ENCODE measurements around the gene TRIM40. TPM values are rescaled to one million over a fixed set of nuclear protein-coding genes. Genes with fewer than 3 reads are reported as not detected.

The TRIM40 gene
- total and polyA plus RNA-seq, 2 experiments from 2014 or later = 0.34 to 1.0 TPM

GRCh38 chr6:30175765-30176164, 39.8 kb downstream of the TRIM40 start:
- Histone ChIP-seq H3K9me3 (ENCODE audit: low read depth) (peaks cover 5% of the 10 kb centered on the region), H3K79me2 (no peaks in the 10 kb centered on the region), H2AFZ (no peak overlapping the region), H3K4me1 (ENCODE audit: insufficient read depth) (no peaks in the 10 kb centered on the region), H3K4me3 (no peak overlapping the region), H3K27ac (no peak overlapping the region), H3K27me3 (peaks cover 66% of the 10 kb centered on the region), H3K4me2 (no peak overlapping the region), H4K20me1 (ENCODE audit: insufficient read depth, poor library complexity, severe bottlenecking) (no peaks in the 10 kb centered on the region), H3K9me2 (replicated peaks; ENCODE audit: insufficient read depth) (no peaks in the 10 kb centered on the region), H3K36me3 (replicated peaks; ENCODE audit: insufficient read depth, low read depth) (no peaks in the 10 kb centered on the region)
- TF ChIP-seq EZH2phosphoT487 (IDR thresholded peaks at IDR 0.05; ENCODE audit: low read depth, severe bottlenecking, unreplicated experiment) (no peak), EZH2 (IDR thresholded peaks at IDR 0.05; ENCODE audit: borderline replicate concordance) (no peak), CTCF (IDR thresholded peaks at IDR 0.05; ENCODE audit: poor library complexity) (no peak)
- WGBS (ENCODE audit: low lambda C conversion rate, missing lambda C conversion rate) = 58% methylated on average over 2 of the region's 2 CpGs
- no peak for DNase-seq (ENCODE audit: low spot score)

DNA sequence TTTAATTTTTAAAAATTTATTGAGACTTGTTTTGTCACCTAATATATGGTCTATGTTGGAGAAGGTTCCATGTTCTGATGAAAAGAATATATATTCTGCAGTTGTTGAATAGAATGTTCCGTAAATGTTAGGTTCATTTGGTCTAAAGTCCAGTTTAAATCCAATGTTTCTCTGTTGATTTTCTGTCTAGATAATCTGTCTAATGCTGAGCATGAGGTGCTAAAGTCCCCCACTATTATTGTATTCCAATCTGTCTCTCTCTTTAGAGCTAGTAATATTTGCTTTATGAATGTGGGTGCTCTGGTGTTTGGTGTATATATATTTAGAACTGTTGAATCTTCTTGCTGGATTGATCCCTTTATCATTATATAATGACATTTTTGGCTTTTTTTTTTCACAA, 42.9 kb downstream of the TRIM40 start:
- Histone ChIP-seq H3K79me2 (no peaks in the 10 kb centered on the region), H3K36me3 (replicated peaks; ENCODE audit: insufficient read depth, low read depth) (no peaks in the 10 kb centered on the region), H3K9me3 (ENCODE audit: low read depth) (peaks cover 5% of the 10 kb centered on the region), H3K4me2 (no peak overlapping the region), H3K4me1 (ENCODE audit: insufficient read depth) (no peaks in the 10 kb centered on the region), H2AFZ (no peak overlapping the region), H4K20me1 (ENCODE audit: insufficient read depth, poor library complexity, severe bottlenecking) (no peaks in the 10 kb centered on the region), H3K4me3 (no peak overlapping the region), H3K27ac (no peak overlapping the region), H3K9me2 (replicated peaks; ENCODE audit: insufficient read depth) (no peaks in the 10 kb centered on the region), H3K27me3 (peaks cover 37% of the 10 kb centered on the region)
- no peak for TF ChIP-seq EZH2phosphoT487 (IDR thresholded peaks at IDR 0.05; ENCODE audit: low read depth, severe bottlenecking, unreplicated experiment)
- TF ChIP-seq CTCF (IDR thresholded peaks at IDR 0.05; ENCODE audit: poor library complexity) = no peak
- TF ChIP-seq EZH2 (IDR thresholded peaks at IDR 0.05; ENCODE audit: borderline replicate concordance) = no peak
- DNase-seq (ENCODE audit: low spot score) = no peak
- WGBS (ENCODE audit: low lambda C conversion rate, missing lambda C conversion rate) = 86% methylated on average over 1 of the region's 1 CpG

DNA sequence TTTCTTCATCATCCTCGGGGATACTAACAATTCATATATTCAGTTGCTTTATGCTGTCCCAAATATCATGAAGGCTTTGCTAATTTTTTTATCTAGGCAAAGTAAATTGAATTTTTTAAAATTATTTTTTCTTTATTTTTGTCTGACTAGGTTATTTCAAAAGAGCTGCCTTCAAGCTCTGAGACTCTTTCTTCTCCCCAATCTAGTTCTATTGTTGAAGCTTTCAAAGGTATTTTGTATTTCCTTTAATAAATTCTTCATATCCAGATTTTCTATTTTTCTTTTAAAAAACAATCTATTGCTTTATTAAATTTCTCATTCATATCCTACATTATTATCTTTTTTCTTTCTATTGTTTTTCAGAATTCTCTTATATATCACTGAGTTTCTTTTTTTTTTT, 44.2 kb downstream of the TRIM40 start:
- Histone ChIP-seq H3K9me3 (ENCODE audit: low read depth) (peaks cover 5% of the 10 kb centered on the region), H3K9me2 (replicated peaks; ENCODE audit: insufficient read depth) (no peaks in the 10 kb centered on the region), H3K4me2 (no peak overlapping the region), H2AFZ (no peak overlapping the region), H3K79me2 (no peaks in the 10 kb centered on the region), H3K27me3 (peaks cover 24% of the 10 kb centered on the region), H4K20me1 (ENCODE audit: insufficient read depth, poor library complexity, severe bottlenecking) (no peaks in the 10 kb centered on the region), H3K27ac (no peak overlapping the region), H3K36me3 (replicated peaks; ENCODE audit: insufficient read depth, low read depth) (no peaks in the 10 kb centered on the region), H3K4me1 (ENCODE audit: insufficient read depth) (no peaks in the 10 kb centered on the region), H3K4me3 (no peak overlapping the region)
- WGBS (ENCODE audit: low lambda C conversion rate, missing lambda C conversion rate) = 96% methylated on average over 1 of the region's 1 CpG
- no peak for TF ChIP-seq CTCF (IDR thresholded peaks at IDR 0.05; ENCODE audit: poor library complexity)
- no peak for DNase-seq (ENCODE audit: low spot score)

GRCh38 chr6:30184417-30185031, 48.6 kb downstream of the TRIM40 start:
- WGBS (ENCODE audit: low lambda C conversion rate, missing lambda C conversion rate) = 99% methylated on average over 5 of the region's 5 CpGs
- TF ChIP-seq CTCF (IDR thresholded peaks at IDR 0.05; ENCODE audit: poor library complexity) (no peak), EZH2 (IDR thresholded peaks at IDR 0.05; ENCODE audit: borderline replicate concordance) (no peak), EZH2phosphoT487 (IDR thresholded peaks at IDR 0.05; ENCODE audit: low read depth, severe bottlenecking, unreplicated experiment) (no peak)

More at GRCh38 chr6:30184417-30185031, 48.6 kb downstream of the TRIM40 start:
- Histone ChIP-seq H3K27ac (no peak overlapping the region), H3K36me3 (replicated peaks; ENCODE audit: insufficient read depth, low read depth) (no peaks in the 10 kb centered on the region), H3K9me2 (replicated peaks; ENCODE audit: insufficient read depth) (no peaks in the 10 kb centered on the region), H3K4me2 (no peak overlapping the region), H4K20me1 (ENCODE audit: insufficient read depth, poor library complexity, severe bottlenecking) (no peaks in the 10 kb centered on the region), H2AFZ (no peak overlapping the region), H3K79me2 (no peaks in the 10 kb centered on the region), H3K9me3 (ENCODE audit: low read depth) (peaks cover 2% of the 10 kb centered on the region), H3K4me3 (no peak overlapping the region), H3K4me1 (ENCODE audit: insufficient read depth) (no peaks in the 10 kb centered on the region), H3K27me3 (no peaks in the 10 kb centered on the region)
- DNase-seq (ENCODE audit: low spot score) = no peak
